ENCODE results near the gene DTL. TPM values are rescaled to one million over a fixed set of nuclear protein-coding genes. Genes with fewer than 3 reads are reported as not detected.

Gene DTL
- total and polyA plus RNA-seq, 8 donors: 0.58 to 7.5 (median 1.5) TPM; not detected in 2

- TF ChIP-seq POLR2AphosphoS5 (IDR thresholded peaks at IDR 0.05): no peak
- TF ChIP-seq POLR2A (IDR thresholded peaks at IDR 0.05): no peak
- no peak for TF ChIP-seq EP300 (IDR thresholded peaks at IDR 0.05)
- TF ChIP-seq CTCF (IDR thresholded peaks at IDR 0.05): no peak
- no peak overlapping the region for H3K27ac ChIP-seq
- DNase-seq: no peak
- H3K4me3 ChIP-seq: no peak overlapping the region
- intact Hi-C loops (cut with DNase I; ENCODE audit: low total_unique reads): no loop called here
- no peaks in the 10 kb centered on the region for H3K9me3 ChIP-seq
- H3K36me3 ChIP-seq: no peaks in the 10 kb centered on the region
- 93 to 100% (median 96%) methylated on average over 1 of the region's 1 CpG for WGBS, 5 donors
- H3K27me3 ChIP-seq: no peaks in the 10 kb centered on the region
- peaks cover 0 to 43% (median 30%) of the 10 kb centered on the region in 4 donors for H3K4me1 ChIP-seq
Observed at GRCh38 chr1:212111536-212111935, 76.0 kb downstream of the DTL start.

- no peaks in the 10 kb centered on the region for H3K27me3 ChIP-seq
- H3K9me3 ChIP-seq: no peaks in the 10 kb centered on the region
- TF ChIP-seq CTCF (IDR thresholded peaks at IDR 0.05) (no peak), EP300 (IDR thresholded peaks at IDR 0.05) (no peak), POLR2AphosphoS5 (IDR thresholded peaks at IDR 0.05) (no peak), POLR2A (IDR thresholded peaks at IDR 0.05) (no peak)
- H3K4me3 ChIP-seq: no peak overlapping the region
- intact Hi-C loops (cut with DNase I; ENCODE audit: low total_unique reads): no loop called here
- 88 to 91% (median 89%) methylated on average over 2 of the region's 2 CpGs for WGBS, 5 donors
- H3K4me1 ChIP-seq: peaks cover 0 to 39% (median 17%) of the 10 kb centered on the region in 4 donors
- no peak overlapping the region for H3K27ac ChIP-seq
- H3K36me3 ChIP-seq: no peaks in the 10 kb centered on the region
- no peak for DNase-seq
Observed at GRCh38 chr1:212113706-212114105, 78.2 kb downstream of the DTL start.

- TF ChIP-seq POLR2AphosphoS5 (IDR thresholded peaks at IDR 0.05): no peak
- TF ChIP-seq POLR2A (IDR thresholded peaks at IDR 0.05): no peak
- no peak for TF ChIP-seq CTCF (IDR thresholded peaks at IDR 0.05)
- TF ChIP-seq EP300 (IDR thresholded peaks at IDR 0.05): no peak
- Histone ChIP-seq H3K27ac (no peak overlapping the region), H3K4me3 (no peak overlapping the region), H3K9me3 (no peaks in the 10 kb centered on the region), H3K27me3 (no peaks in the 10 kb centered on the region), H3K36me3 (no peaks in the 10 kb centered on the region), H3K4me1 (peaks cover 7 to 27% (median 13%) of the 10 kb centered on the region in 4 donors)
- DNase-seq: peak; percentile 52 to 55
- WGBS, 5 donors: 47 to 62% (median 51%) methylated on average over 7 of the region's 7 CpGs
- intact Hi-C loops (cut with DNase I; ENCODE audit: low total_unique reads): no loop called here
Observed at GRCh38 chr1:212118167-212118871, 82.8 kb downstream of the DTL start.

GRCh38 chr1:212118872-212119260, 83.3 kb downstream of the DTL start:
- WGBS, 5 donors: 84 to 93% (median 86%) methylated on average over 2 of the region's 2 CpGs
- intact Hi-C loops (cut with DNase I; ENCODE audit: low total_unique reads): no loop called here
- no peak for DNase-seq

More at GRCh38 chr1:212118872-212119260, 83.3 kb downstream of the DTL start:
- no peaks in the 10 kb centered on the region for H3K9me3 ChIP-seq
- no peak overlapping the region for H3K27ac ChIP-seq
- peaks cover 7 to 27% (median 13%) of the 10 kb centered on the region in 4 donors for H3K4me1 ChIP-seq
- no peak overlapping the region for H3K4me3 ChIP-seq
- no peaks in the 10 kb centered on the region for H3K27me3 ChIP-seq
- TF ChIP-seq POLR2AphosphoS5 (IDR thresholded peaks at IDR 0.05) (no peak), POLR2A (IDR thresholded peaks at IDR 0.05) (no peak), EP300 (IDR thresholded peaks at IDR 0.05) (no peak), CTCF (IDR thresholded peaks at IDR 0.05) (no peak)
- no peaks in the 10 kb centered on the region for H3K36me3 ChIP-seq

All from stomach (tissue), 9 donors.